MM.1S (cell line): ENCODE results near the gene KCNMA1.

Experiments
- EZH2 ChIP-seq: fragments of 300-600 bp; sonication (generic); optimal IDR thresholded peaks from 2 replicates; pipeline ENCODE3; 2017; ENCODE audit warnings: low read depth, mild to moderate bottlenecking, antibody characterized with exemption, low read length, mixed read lengths
- EZH2phosphoT487 ChIP-seq: fragments of 300-600 bp; sonication (generic); IDR thresholded peaks from 2 replicates; pipeline ENCODE4 v1.6.1; 2018; ENCODE audit warnings: antibody characterized with exemption, low read length
- TF ChIP-seq, protein P1 (sequence below): fragments of 300-600 bp; sonication (generic); IDR thresholded peaks from 2 replicates; pipeline ENCODE4 v1.5.1; 2016; ENCODE audit warnings: antibody characterized with exemption, low read length, mixed read lengths

DNA sequence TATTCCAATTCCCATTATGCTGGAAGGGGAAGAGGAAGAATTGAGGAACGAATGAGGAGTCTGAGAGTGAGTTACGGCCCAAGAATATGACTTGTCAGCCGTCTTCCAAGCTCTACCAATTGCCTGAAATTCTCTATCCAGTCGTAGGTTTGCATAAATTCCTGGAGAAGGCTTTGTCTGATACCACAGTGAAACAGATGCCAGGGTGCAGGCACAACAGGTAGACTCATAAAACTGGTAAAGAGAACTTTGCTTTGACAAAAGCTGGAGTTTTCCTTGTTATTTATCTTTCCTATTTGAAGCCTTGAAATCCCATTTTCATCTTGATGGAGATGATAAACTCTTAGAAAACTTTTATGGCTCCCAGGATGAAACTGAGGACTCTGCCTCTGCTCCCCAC, 251.2 kb downstream of the KCNMA1 start:
- TF ChIP-seq, protein P1, sequence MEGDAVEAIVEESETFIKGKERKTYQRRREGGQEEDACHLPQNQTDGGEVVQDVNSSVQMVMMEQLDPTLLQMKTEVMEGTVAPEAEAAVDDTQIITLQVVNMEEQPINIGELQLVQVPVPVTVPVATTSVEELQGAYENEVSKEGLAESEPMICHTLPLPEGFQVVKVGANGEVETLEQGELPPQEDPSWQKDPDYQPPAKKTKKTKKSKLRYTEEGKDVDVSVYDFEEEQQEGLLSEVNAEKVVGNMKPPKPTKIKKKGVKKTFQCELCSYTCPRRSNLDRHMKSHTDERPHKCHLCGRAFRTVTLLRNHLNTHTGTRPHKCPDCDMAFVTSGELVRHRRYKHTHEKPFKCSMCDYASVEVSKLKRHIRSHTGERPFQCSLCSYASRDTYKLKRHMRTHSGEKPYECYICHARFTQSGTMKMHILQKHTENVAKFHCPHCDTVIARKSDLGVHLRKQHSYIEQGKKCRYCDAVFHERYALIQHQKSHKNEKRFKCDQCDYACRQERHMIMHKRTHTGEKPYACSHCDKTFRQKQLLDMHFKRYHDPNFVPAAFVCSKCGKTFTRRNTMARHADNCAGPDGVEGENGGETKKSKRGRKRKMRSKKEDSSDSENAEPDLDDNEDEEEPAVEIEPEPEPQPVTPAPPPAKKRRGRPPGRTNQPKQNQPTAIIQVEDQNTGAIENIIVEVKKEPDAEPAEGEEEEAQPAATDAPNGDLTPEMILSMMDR: no peak
- TF ChIP-seq EZH2 (no peak), EZH2phosphoT487 (no peak)
